HepG2 (cell line): Measurements from ENCODE around the gene NR1H2. TPM values are rescaled to one million over a fixed set of nuclear protein-coding genes. Genes with fewer than 3 reads are reported as not detected.

ENCODE experiments used
- ATAC-seq: fragments of 200-7000 bp; cut with Tn5 transposase; 3 replicates; pipeline ENCODE4 v1.9.1; 2020; ENCODE audit warnings: mild to moderate bottlenecking, moderate library complexity
- BruUV-seq: library from RNA; stranded (reverse); fragments of 400-500 nt; replicated peaks from 2 replicates; lab custom pipeline; 2021; lab: Mats Ljungman, UMichigan
- CTCF ChIA-PET: fragments of 300-600 bp; formaldehyde crosslinking; extraction: SDS; loops from one replicate; lab custom pipeline; 2021; ENCODE audit warnings: low total read pairs, inconsistent platforms, low intra/inter-chr PET ratio; lab: Yijun Ruan, JAX
- POLR2A ChIA-PET: fragments of 350-600 bp; sonication (Branson Sonifier 250); formaldehyde crosslinking; loops from one replicate; lab custom pipeline; 2020; ENCODE audit warnings: antibody characterized with exemption, inconsistent platforms; lab: Yijun Ruan, JAX
- DNase-seq: peaks from one replicate; pipeline ENCODE4 v3.0.0-alpha.2; 2015; ENCODE audit warnings: low spot score
- FAIRE-seq: peaks from 3 replicates; lab custom pipeline; 2011; peaks lifted over from hg19 to GRCh38; lab: Jason Lieb, UNC
- H2AFZ ChIP-seq: one replicate; pipeline ENCODE4 v1.6.1; 2011; ENCODE audit warnings: low read length, inconsistent platforms
- H3K27ac ChIP-seq: fragments of 300-600 bp; 3 replicates; pipeline ENCODE4 v1.8.0; 2011; ENCODE audit warnings: mixed run types, mild to moderate bottlenecking, mixed read lengths, low read length, inconsistent platforms; ENCODE audit not compliant: insufficient read depth; ENCODE audit errors: extremely low read length
- H3K27me3 ChIP-seq, 2 experiments: fragments of 200-600 bp in 1 of 2; 2 replicates in 1 of 2; 3 replicates in 1 of 2; pipeline versions ENCODE4 v1.6.0 to v1.8.0; 2011; ENCODE audit warnings: low read length in 2 of 2, mild to moderate bottlenecking in 2 of 2, moderate library complexity in 2 of 2, inconsistent platforms in 1 of 2; ENCODE audit not compliant: insufficient read depth in 2 of 2, control insufficient read depth in 1 of 2
- H3K36me3 ChIP-seq, 2 experiments: fragments of 200-600 bp in 1 of 2; replicated peaks in 1 of 2; 2 replicates in 1 of 2; 3 replicates in 1 of 2; pipeline versions ENCODE4 v1.5.1 to v1.8.0; 2011; ENCODE audit warnings: low read length in 2 of 2, inconsistent platforms in 1 of 2; ENCODE audit not compliant: insufficient read depth in 2 of 2, control insufficient read depth in 1 of 2
- H3K4me1 ChIP-seq: 2 replicates; pipeline ENCODE4 v1.5.1; 2012; ENCODE audit warnings: low read length, inconsistent platforms; ENCODE audit not compliant: insufficient read depth
- H3K4me2 ChIP-seq: 2 replicates; pipeline ENCODE4 v1.6.0; 2011; ENCODE audit warnings: low read depth, low read length, inconsistent platforms
- H3K4me3 ChIP-seq, 3 experiments: fragments of 200-600 bp in 1 of 3; sonication (generic), shearing (Covaris generic) in 1 of 3; replicated peaks in 1 of 3; 2 replicates each; pipeline ENCODE4 v1.5.1; 2011 to 2016; ENCODE audit warnings: low read length in 3 of 3, inconsistent platforms in 2 of 3, low read depth in 2 of 3, mild to moderate bottlenecking in 2 of 3, control low read depth in 1 of 3, mixed read lengths in 1 of 3; ENCODE audit not compliant: insufficient read depth in 1 of 3
- H3K79me2 ChIP-seq: one replicate; pipeline ENCODE4 v1.6.1; 2011; ENCODE audit warnings: low read length, inconsistent platforms; ENCODE audit not compliant: insufficient read depth
- H3K9ac ChIP-seq: 2 replicates; pipeline ENCODE4 v1.6.0; 2011; ENCODE audit warnings: mild to moderate bottlenecking, low read depth, low read length, inconsistent platforms; ENCODE audit not compliant: insufficient read depth
- H3K9me3 ChIP-seq: 2 replicates; pipeline ENCODE4 v1.5.1; 2012; ENCODE audit warnings: mild to moderate bottlenecking, low read length
- H4K20me1 ChIP-seq: 2 replicates; pipeline ENCODE4 v1.6.0; 2011; ENCODE audit warnings: inconsistent platforms, mild to moderate bottlenecking, low read length, moderate library complexity; ENCODE audit not compliant: insufficient read depth
- GTF2F1 ChIP-seq: fragments of 150-350 bp; IDR thresholded peaks from 2 replicates; pipeline ENCODE4 v1.6.1; 2014; ENCODE audit warnings: low read length
- PAXIP1 ChIP-seq: sonication (generic); formaldehyde crosslinking; conservative IDR thresholded peaks from 2 replicates; pipeline ENCODE4 v1.4.0; 2020; ENCODE audit warnings: mild to moderate bottlenecking, missing genetic modification reagents, moderate library complexity
- RBAK ChIP-seq: sonication (generic); formaldehyde crosslinking; IDR thresholded peaks from 2 replicates; pipeline ENCODE4 v1.5.1; 2020; ENCODE audit warnings: mild to moderate bottlenecking, missing genetic modification reagents
- TRIM22 ChIP-seq: fragments of 450-650 bp; IDR thresholded peaks from 2 replicates; pipeline ENCODE4 v1.6.1; 2017
- ZSCAN12 ChIP-seq: sonication (generic); formaldehyde crosslinking; IDR thresholded peaks from 2 replicates; pipeline ENCODE4 v1.9.0; 2021; ENCODE audit warnings: mild to moderate bottlenecking, missing genetic modification reagents
- WGBS: methylation state at CpG from one replicate; pipeline ENCODE4 v1.1.6; 2017; ENCODE audit warnings: low lambda C conversion rate; 5-methylcytosine and 5-hydroxymethylcytosine counted together
- in situ Hi-C: cut with HindIII; loops from 2 replicates; pipeline ENCODE4 v1.10.0; 2017; ENCODE audit warnings: low pct_unique_long_range_greater_than_20kb; ENCODE audit not compliant: extremely low pct_ligation_motif_present
- intact Hi-C: fragments of 100-400 bp; cut with micrococcal nuclease; formaldehyde crosslinking; loops from one replicate; pipeline ENCODE4 v1.10.0; 2022; ENCODE audit not compliant: unreplicated experiment
- polyA plus RNA-seq, 8 experiments: library from polyadenylated mRNA; depleted of rRNA in 3 of 8; stranded (reverse) in 7 of 8; unstranded in 1 of 8; fragments of >200 nt; fragmentation: Illumina TruSeq in 4 of 8; extraction: Trizol in 4 of 8; gene quantifications; 2 replicates each; pipeline versions ENCODE4 v1.2.1 to v1.2.3, GENCODE V29; 2011 to 2016; ENCODE audit warnings: low read depth in 4 of 8, missing spikeins in 1 of 8, mixed read lengths in 1 of 8; ENCODE audit not compliant: insufficient read depth in 1 of 8
- total RNA-seq, 5 experiments: library from RNA; depleted of rRNA; stranded (reverse); fragments of >200 nt; fragmentation: Illumina TruSeq; extraction: Trizol; gene quantifications; 2 replicates each; pipeline ENCODE4 v1.2.3, GENCODE V29; 2016; ENCODE audit warnings: low read depth in 1 of 5

NR1H2 gene
- total and polyA plus RNA-seq, 2 of the 13 experiments (the other 11 are each of a cell fraction or from before 2014, with no cell fraction given) = 10.3 to 13.5 TPM

DNA sequence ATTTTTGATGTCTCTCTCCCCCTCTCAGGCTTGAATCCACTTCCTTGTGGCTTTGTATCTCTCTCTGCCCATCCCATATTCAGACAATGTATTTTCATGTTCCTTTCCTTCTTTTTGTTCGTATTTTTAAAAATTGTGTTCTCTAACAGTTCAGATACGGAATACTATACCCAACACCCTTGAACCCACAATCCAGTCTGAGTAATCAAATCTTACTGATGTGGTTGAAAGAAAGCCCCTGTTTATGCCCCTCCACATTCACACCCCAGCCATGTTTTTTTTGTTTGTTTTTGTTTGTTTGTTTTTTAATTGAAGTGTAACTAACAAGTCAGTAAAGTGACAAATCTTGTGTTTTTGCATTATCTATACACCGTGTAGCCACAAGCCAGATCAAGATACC, 43.9 kb downstream of the NR1H2 start:
- H4K20me1 ChIP-seq = no peaks in the 10 kb centered on the region
- no peaks in the 10 kb centered on the region for H3K36me3 ChIP-seq
- no peaks in the 10 kb centered on the region for H3K9me3 ChIP-seq
- ChIA-PET POLR2A (no interaction called here), CTCF (no interaction called here)
- no peaks in the 10 kb centered on the region; a peak in 1 of 5 replicates for H3K27me3 ChIP-seq
- no peak for ATAC-seq
- H3K4me2 ChIP-seq = no peak overlapping the region
- H3K27ac ChIP-seq = no peak overlapping the region
- no peak for FAIRE-seq
- H3K4me1 ChIP-seq = peaks cover 19% of the 10 kb centered on the region
- 42% methylated on average over 3 of the region's 3 CpGs for WGBS
- no peak for DNase-seq
- no peaks in the 10 kb centered on the region for H3K79me2 ChIP-seq
- no peak overlapping the region for H3K9ac ChIP-seq
- TF ChIP-seq ZSCAN12 (CRISPR knock-in tag) (no peak), RBAK (no peak), GTF2F1 (no peak), TRIM22 (no peak), PAXIP1 (CRISPR knock-in tag) (no peak)
- in situ Hi-C loops (no loop called here), intact Hi-C loops (no loop called here)
- no peak overlapping the region for H2AFZ ChIP-seq
- no TSS peak for BruUV-seq
- H3K4me3 ChIP-seq = no peak overlapping the region
